ENCODE measurements around the gene KIF12.

DNA sequence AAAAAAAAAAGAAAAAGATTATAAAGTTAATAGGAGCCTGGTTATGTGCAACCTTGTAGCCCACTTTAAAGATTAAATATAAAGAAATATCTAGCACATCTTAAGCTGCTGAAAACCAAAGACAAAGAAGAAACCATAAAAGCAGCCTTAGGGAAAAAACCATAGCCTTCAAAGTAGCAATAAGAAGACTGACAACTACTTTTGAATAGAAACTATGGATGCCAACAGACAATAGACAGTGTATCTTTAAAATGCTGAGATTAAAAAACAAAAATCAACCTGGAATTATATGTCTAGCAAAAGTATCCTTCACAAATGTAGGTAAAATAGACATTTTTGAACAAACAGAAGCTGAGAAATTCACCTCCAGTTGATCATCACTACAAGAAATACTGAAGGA, 3.4 kb upstream of the KIF12 start:
- TF ChIP-seq, protein P1, sequence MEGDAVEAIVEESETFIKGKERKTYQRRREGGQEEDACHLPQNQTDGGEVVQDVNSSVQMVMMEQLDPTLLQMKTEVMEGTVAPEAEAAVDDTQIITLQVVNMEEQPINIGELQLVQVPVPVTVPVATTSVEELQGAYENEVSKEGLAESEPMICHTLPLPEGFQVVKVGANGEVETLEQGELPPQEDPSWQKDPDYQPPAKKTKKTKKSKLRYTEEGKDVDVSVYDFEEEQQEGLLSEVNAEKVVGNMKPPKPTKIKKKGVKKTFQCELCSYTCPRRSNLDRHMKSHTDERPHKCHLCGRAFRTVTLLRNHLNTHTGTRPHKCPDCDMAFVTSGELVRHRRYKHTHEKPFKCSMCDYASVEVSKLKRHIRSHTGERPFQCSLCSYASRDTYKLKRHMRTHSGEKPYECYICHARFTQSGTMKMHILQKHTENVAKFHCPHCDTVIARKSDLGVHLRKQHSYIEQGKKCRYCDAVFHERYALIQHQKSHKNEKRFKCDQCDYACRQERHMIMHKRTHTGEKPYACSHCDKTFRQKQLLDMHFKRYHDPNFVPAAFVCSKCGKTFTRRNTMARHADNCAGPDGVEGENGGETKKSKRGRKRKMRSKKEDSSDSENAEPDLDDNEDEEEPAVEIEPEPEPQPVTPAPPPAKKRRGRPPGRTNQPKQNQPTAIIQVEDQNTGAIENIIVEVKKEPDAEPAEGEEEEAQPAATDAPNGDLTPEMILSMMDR (IDR thresholded peaks at IDR 0.05; ENCODE audit: insufficient read depth, low read depth, low read length) = no peak
- no peak for TF ChIP-seq EZH2 (IDR thresholded peaks at IDR 0.05; ENCODE audit: insufficient read depth, low read length)

Measured in astrocyte (in vitro differentiated cells and primary cell).